Hepatocyte (in vitro differentiated cells): ENCODE measurements around the gene SHISA6.

Experiments
- CTCF ChIP-seq: fragments of 200-600 bp; sonication (generic); IDR thresholded peaks from 2 replicates; pipeline ENCODE4 v1.5.1; 2016; ENCODE audit warnings: antibody characterized with exemption, mild to moderate bottlenecking; ENCODE audit not compliant: poor library complexity
- EZH2 ChIP-seq: fragments of 200-600 bp; sonication (generic); IDR thresholded peaks from 2 replicates; pipeline ENCODE4 v1.6.1; 2016; ENCODE audit warnings: antibody characterized with exemption, mild to moderate bottlenecking, borderline replicate concordance
- EZH2phosphoT487 ChIP-seq: fragments of 200-600 bp; sonication (generic); IDR thresholded peaks from one replicate; pipeline ENCODE4 v1.6.1; 2018; ENCODE audit warnings: antibody characterized with exemption, mild to moderate bottlenecking, low read depth, moderate library complexity; ENCODE audit not compliant: unreplicated experiment, severe bottlenecking

- TF ChIP-seq CTCF, result no peak
- no peak for TF ChIP-seq EZH2phosphoT487
- TF ChIP-seq EZH2, result no peak
Measured at GRCh38 chr17:11558681-11559234, 317.7 kb downstream of the SHISA6 start.
